Gastrocnemius medialis (tissue), 4 donors: ENCODE data around the gene LMLN. TPM values are rescaled to one million over a fixed set of nuclear protein-coding genes. Genes with fewer than 3 reads are reported as not detected.

ENCODE experiments used
- ATAC-seq, 2 donors: fragments of 150-250 bp; one replicate each; pipeline ENCODE4 v1.9.1; 2016
- DNase-seq, 2 donors: peaks; one replicate each; pipeline ENCODE4 v3.0.0-alpha.2; 2019
- H3K27ac ChIP-seq, 4 donors: fragments of 200-600 bp; sonication (generic); 1 replicate in 1 of 4; 2 replicates in 3 of 4; pipeline ENCODE4 v1.5.1; 2016 to 2018; ENCODE audit warnings: mild to moderate bottlenecking in 2 of 4, moderate library complexity in 1 of 4
- H3K27me3 ChIP-seq, 3 donors: fragments of 200-600 bp; sonication (generic) in 2 of 3; 1 replicate in 1 of 3; 2 replicates in 2 of 3; pipeline versions ENCODE4 v1.5.1 to v1.6.0; 2016 to 2019; ENCODE audit warnings: mild to moderate bottlenecking in 1 of 3, moderate library complexity in 1 of 3
- H3K36me3 ChIP-seq, 2 donors: fragments of 200-600 bp; sonication (generic) in 1 of 2; one replicate each; pipeline ENCODE4 v1.5.1; 2017 to 2018
- H3K4me1 ChIP-seq, 2 donors: fragments of 200-600 bp; sonication (generic) in 1 of 2; one replicate each; pipeline ENCODE4 v1.5.1; 2016 to 2017; ENCODE audit warnings: mild to moderate bottlenecking in 2 of 2
- H3K4me3 ChIP-seq, 4 donors: fragments of 200-600 bp; sonication (generic) in 3 of 4; 1 replicate in 1 of 4; 2 replicates in 3 of 4; pipeline ENCODE4 v1.5.1; 2016 to 2019; ENCODE audit warnings: mild to moderate bottlenecking in 2 of 4
- H3K9me3 ChIP-seq, 3 donors: fragments of 200-600 bp; sonication (generic) in 2 of 3; 1 replicate in 1 of 3; 2 replicates in 2 of 3; pipeline ENCODE4 v1.5.1; 2016 to 2019
- CTCF ChIP-seq, 5 experiments: fragments of 450-650 bp in 3 of 5; fragments of 200-600 bp in 2 of 5; sonication (generic) in 2 of 5; IDR thresholded peaks in 4 of 5; conservative IDR thresholded peaks in 1 of 5; 1 replicate in 4 of 5; 2 replicates in 1 of 5; pipeline ENCODE4 v1.5.1; 2016 to 2019; ENCODE audit warnings: antibody characterized with exemption in 5 of 5, mild to moderate bottlenecking in 3 of 5, moderate library complexity in 3 of 5
- POLR2A ChIP-seq, 2 donors: fragments of 450-650 bp; IDR thresholded peaks; one replicate each; pipeline ENCODE4 v1.6.1; 2017; ENCODE audit warnings: antibody characterized with exemption in 2 of 2, mild to moderate bottlenecking in 2 of 2, moderate library complexity in 2 of 2
- in situ Hi-C, 4 donors: fragments of 200-750 bp; cut with MboI; loops; one replicate each; pipeline versions ENCODE4 v1.15.0 to v1.8.0; 2017; ENCODE audit warnings: low sequenced_read_pairs in 4 of 4
- intact Hi-C: fragments of 100-400 bp; cut with DNase I; formaldehyde crosslinking; loops from one replicate; pipeline ENCODE4 v1.15.1; 2023; ENCODE audit warnings: low total_unique reads
- total RNA-seq, 4 donors: library from RNA; depleted of rRNA; stranded (reverse); fragments of >200 nt; gene quantifications; one replicate each; pipeline versions ENCODE4 v1.1.0 to v1.2.3, GENCODE V29; 2016

LMLN gene
- total RNA-seq, 4 donors from 2014 or later = 2.7 to 8.8 (median 4.6) TPM

GRCh38 chr3:197996855-197997254 is 36.8 kb downstream of the LMLN start:
- H3K9me3 ChIP-seq = no peaks in the 10 kb centered on the region
- ATAC-seq = no peak
- no peaks in the 10 kb centered on the region for H3K4me1 ChIP-seq
- in situ Hi-C loops (no loop called here), intact Hi-C loops (no loop called here)
- no peak overlapping the region for H3K4me3 ChIP-seq
- no peaks in the 10 kb centered on the region for H3K27me3 ChIP-seq
- H3K36me3 ChIP-seq = no peaks in the 10 kb centered on the region
- TF ChIP-seq POLR2A (IDR thresholded peaks at IDR 0.05) = no peak
- TF ChIP-seq CTCF (IDR thresholded peaks at IDR 0.05 in 4 of 5, conservative IDR thresholded peaks at IDR 0.05 in 1 of 5) = no peak
- H3K27ac ChIP-seq = no peak overlapping the region
- no peak for DNase-seq

GRCh38 chr3:197997936-197998335 is 37.9 kb downstream of the LMLN start:
- Histone ChIP-seq H3K27ac (no peak overlapping the region), H3K27me3 (no peaks in the 10 kb centered on the region), H3K4me3 (no peak overlapping the region), H3K36me3 (no peaks in the 10 kb centered on the region), H3K9me3 (no peaks in the 10 kb centered on the region), H3K4me1 (no peaks in the 10 kb centered on the region)
- DNase-seq (no peak), ATAC-seq (no peak)
- TF ChIP-seq POLR2A (IDR thresholded peaks at IDR 0.05) = no peak
- TF ChIP-seq CTCF (IDR thresholded peaks at IDR 0.05 in 4 of 5, conservative IDR thresholded peaks at IDR 0.05 in 1 of 5) = no peak
- intact Hi-C loops = no loop called here
- in situ Hi-C loops = no loop called here

- Histone ChIP-seq H3K4me3 (no peak overlapping the region), H3K27me3 (no peaks in the 10 kb centered on the region), H3K4me1 (no peaks in the 10 kb centered on the region), H3K27ac (no peak overlapping the region), H3K9me3 (no peaks in the 10 kb centered on the region), H3K36me3 (no peaks in the 10 kb centered on the region)
- TF ChIP-seq CTCF (IDR thresholded peaks at IDR 0.05 in 4 of 5, conservative IDR thresholded peaks at IDR 0.05 in 1 of 5) = no peak
- no peak for TF ChIP-seq POLR2A (IDR thresholded peaks at IDR 0.05)
- in situ Hi-C loops = no loop called here
- DNase-seq (no peak), ATAC-seq (no peak)
- intact Hi-C loops = no loop called here
Observed at GRCh38 chr3:198017090-198017489, 57.1 kb downstream of the LMLN start.

GRCh38 chr3:198018416-198018815 is 58.4 kb downstream of the LMLN start:
- no peak overlapping the region for H3K4me3 ChIP-seq
- no peak for TF ChIP-seq POLR2A (IDR thresholded peaks at IDR 0.05)
- no peak for TF ChIP-seq CTCF (IDR thresholded peaks at IDR 0.05 in 4 of 5, conservative IDR thresholded peaks at IDR 0.05 in 1 of 5)
- ATAC-seq = no peak
- no peak overlapping the region for H3K27ac ChIP-seq
- no peaks in the 10 kb centered on the region for H3K9me3 ChIP-seq
- in situ Hi-C loops = no loop called here
- H3K27me3 ChIP-seq = no peaks in the 10 kb centered on the region
- H3K36me3 ChIP-seq = no peaks in the 10 kb centered on the region
- DNase-seq = no peak
- no peaks in the 10 kb centered on the region for H3K4me1 ChIP-seq
- intact Hi-C loops = no loop called here

GRCh38 chr3:198019115-198019514 is 59.1 kb downstream of the LMLN start:
- Histone ChIP-seq H3K4me3 (no peak overlapping the region), H3K36me3 (no peaks in the 10 kb centered on the region), H3K27ac (no peak overlapping the region), H3K27me3 (no peaks in the 10 kb centered on the region), H3K9me3 (no peaks in the 10 kb centered on the region), H3K4me1 (no peaks in the 10 kb centered on the region)
- ATAC-seq (no peak), DNase-seq (no peak)
- in situ Hi-C loops = no loop called here
- TF ChIP-seq CTCF (IDR thresholded peaks at IDR 0.05 in 4 of 5, conservative IDR thresholded peaks at IDR 0.05 in 1 of 5) (no peak), POLR2A (IDR thresholded peaks at IDR 0.05) (no peak)
- intact Hi-C loops = no loop called here
